Measurements from ENCODE around the gene HSPB9.

Gene HSPB9

GRCh38 chr17:42098730-42099399 is 23.7 kb upstream of the HSPB9 start:
- no peak overlapping the region for H3K4me2 ChIP-seq (ENCODE audit: low read depth, low read length, poor library complexity, severe bottlenecking)
- H3K79me2 ChIP-seq (ENCODE audit: insufficient read depth, low read length): no peaks in the 10 kb centered on the region
- H3K36me3 ChIP-seq (ENCODE audit: low read length): no peaks in the 10 kb centered on the region
- no peaks in the 10 kb centered on the region for H4K20me1 ChIP-seq (ENCODE audit: low read depth, low read length)
- no peak overlapping the region for H3K4me3 ChIP-seq (ENCODE audit: insufficient read depth, low read length, poor library complexity, severe bottlenecking)
- H3K9me2 ChIP-seq (replicated peaks; ENCODE audit: insufficient read depth, low read length): no peaks in the 10 kb centered on the region
- H3K27ac ChIP-seq (ENCODE audit: low read depth, low read length): no peak overlapping the region
- no peak overlapping the region for H3K9ac ChIP-seq (ENCODE audit: low read length)
- H3F3A ChIP-seq (ENCODE audit: insufficient read depth): no peaks in the 10 kb centered on the region
- TF ChIP-seq CTCF (IDR thresholded peaks at IDR 0.05; ENCODE audit: insufficient read depth, low read length, poor library complexity, severe bottlenecking) (no peak), EZH2phosphoT487 (conservative IDR thresholded peaks at IDR 0.05; ENCODE audit: low read length) (no peak)
- no peaks in the 10 kb centered on the region for H3K9me3 ChIP-seq (ENCODE audit: insufficient read depth, low read length)
- H3K27me3 ChIP-seq (ENCODE audit: low read length): no peaks in the 10 kb centered on the region
- no peak overlapping the region for H2AFZ ChIP-seq (ENCODE audit: low read depth, low read length, severe bottlenecking)

- no peaks in the 10 kb centered on the region for H3K9me3 ChIP-seq (ENCODE audit: insufficient read depth, low read length)
- no peak for TF ChIP-seq EZH2phosphoT487 (conservative IDR thresholded peaks at IDR 0.05; ENCODE audit: low read length)
- TF ChIP-seq CTCF (IDR thresholded peaks at IDR 0.05; ENCODE audit: insufficient read depth, low read length, poor library complexity, severe bottlenecking): peak; percentile 97
- H3K4me3 ChIP-seq (ENCODE audit: insufficient read depth, low read length, poor library complexity, severe bottlenecking): no peak overlapping the region
- no peaks in the 10 kb centered on the region for H3K9me2 ChIP-seq (replicated peaks; ENCODE audit: insufficient read depth, low read length)
- H3K36me3 ChIP-seq (ENCODE audit: low read length): no peaks in the 10 kb centered on the region
- no peak overlapping the region for H2AFZ ChIP-seq (ENCODE audit: low read depth, low read length, severe bottlenecking)
- H3K79me2 ChIP-seq (ENCODE audit: insufficient read depth, low read length): no peaks in the 10 kb centered on the region
- no peak overlapping the region for H3K27ac ChIP-seq (ENCODE audit: low read depth, low read length)
- no peaks in the 10 kb centered on the region for H3F3A ChIP-seq (ENCODE audit: insufficient read depth)
- no peak overlapping the region for H3K4me2 ChIP-seq (ENCODE audit: low read depth, low read length, poor library complexity, severe bottlenecking)
- H3K9ac ChIP-seq (ENCODE audit: low read length): no peak overlapping the region
- no peaks in the 10 kb centered on the region for H3K27me3 ChIP-seq (ENCODE audit: low read length)
- H4K20me1 ChIP-seq (ENCODE audit: low read depth, low read length): no peaks in the 10 kb centered on the region
Observed at GRCh38 chr17:42101513-42102292, 20.9 kb upstream of the HSPB9 start.

- no peak overlapping the region for H3K4me2 ChIP-seq (ENCODE audit: low read depth, low read length, poor library complexity, severe bottlenecking)
Observed at GRCh38 chr17:42103221-42103954, 19.2 kb upstream of the HSPB9 start.

More at GRCh38 chr17:42103221-42103954, 19.2 kb upstream of the HSPB9 start:
- no peak overlapping the region for H3K27ac ChIP-seq (ENCODE audit: low read depth, low read length)
- no peak overlapping the region for H3K9ac ChIP-seq (ENCODE audit: low read length)
- TF ChIP-seq EZH2phosphoT487 (conservative IDR thresholded peaks at IDR 0.05; ENCODE audit: low read length) (no peak), CTCF (IDR thresholded peaks at IDR 0.05; ENCODE audit: insufficient read depth, low read length, poor library complexity, severe bottlenecking) (no peak)
- no peaks in the 10 kb centered on the region for H3K36me3 ChIP-seq (ENCODE audit: low read length)
- no peaks in the 10 kb centered on the region for H3K79me2 ChIP-seq (ENCODE audit: insufficient read depth, low read length)
- no peaks in the 10 kb centered on the region for H3F3A ChIP-seq (ENCODE audit: insufficient read depth)
- H2AFZ ChIP-seq (ENCODE audit: low read depth, low read length, severe bottlenecking): no peak overlapping the region
- no peaks in the 10 kb centered on the region for H4K20me1 ChIP-seq (ENCODE audit: low read depth, low read length)
- no peaks in the 10 kb centered on the region for H3K9me3 ChIP-seq (ENCODE audit: insufficient read depth, low read length)
- H3K27me3 ChIP-seq (ENCODE audit: low read length): no peaks in the 10 kb centered on the region
- no peak overlapping the region for H3K4me3 ChIP-seq (ENCODE audit: insufficient read depth, low read length, poor library complexity, severe bottlenecking)
- H3K9me2 ChIP-seq (replicated peaks; ENCODE audit: insufficient read depth, low read length): no peaks in the 10 kb centered on the region

Data from SU-DHL-6 (cell line).